H9 (cell line): ENCODE measurements around the gene YPEL5. TPM values are rescaled to one million over a fixed set of nuclear protein-coding genes. Genes with fewer than 3 reads are reported as not detected.

Experiments
- DNase-seq: peaks from one replicate; pipeline ENCODE4 v3.0.0-alpha.2; 2017
- H2AFZ ChIP-seq: one replicate; pipeline ENCODE4 v1.6.1; 2013; ENCODE audit warnings: mild to moderate bottlenecking, low read length, control low read depth, moderate library complexity
- H2AK5ac ChIP-seq: 2 replicates; pipeline ENCODE4 v1.6.1; 2013; ENCODE audit warnings: low read length, control low read depth, mixed read lengths; ENCODE audit not compliant: insufficient read length
- H2BK120ac ChIP-seq: one replicate; pipeline ENCODE4 v1.6.1; 2013; ENCODE audit warnings: low read depth, mild to moderate bottlenecking, low read length, control low read depth, inconsistent platforms; ENCODE audit not compliant: poor library complexity, severe bottlenecking
- H2BK12ac ChIP-seq: 2 replicates; pipeline ENCODE4 v1.6.1; 2013; ENCODE audit warnings: low read length, control low read depth, mixed read lengths, low read depth; ENCODE audit not compliant: insufficient read length
- H2BK15ac ChIP-seq: 2 replicates; pipeline ENCODE4 v1.6.1; 2013; ENCODE audit warnings: low read depth, low read length, control low read depth
- H2BK20ac ChIP-seq: one replicate; pipeline ENCODE4 v1.6.1; 2013; ENCODE audit warnings: low read depth, mild to moderate bottlenecking, low read length, control low read depth, inconsistent platforms; ENCODE audit not compliant: poor library complexity, severe bottlenecking
- H2BK5ac ChIP-seq: 2 replicates; pipeline ENCODE4 v1.6.1; 2013; ENCODE audit warnings: low read length, control low read depth, mixed read lengths; ENCODE audit not compliant: insufficient read length
- H3K14ac ChIP-seq: 2 replicates; pipeline ENCODE4 v1.6.1; 2013; ENCODE audit warnings: low read length, control low read depth; ENCODE audit not compliant: insufficient read depth
- H3K18ac ChIP-seq: 2 replicates; pipeline ENCODE4 v1.6.1; 2013; ENCODE audit warnings: low read depth, mild to moderate bottlenecking, mixed read lengths, low read length, control low read depth; ENCODE audit not compliant: insufficient read length
- H3K23ac ChIP-seq: 2 replicates; pipeline ENCODE4 v1.6.1; 2013; ENCODE audit warnings: low read length, control low read depth, mixed read lengths, low read depth; ENCODE audit not compliant: insufficient read length
- H3K23me2 ChIP-seq: 2 replicates; pipeline ENCODE4 v1.6.1; 2013; ENCODE audit warnings: low read depth, mild to moderate bottlenecking, mixed read lengths, low read length, control low read depth; ENCODE audit not compliant: insufficient read length, poor library complexity, severe bottlenecking
- H3K27ac ChIP-seq: 2 replicates; pipeline ENCODE4 v1.5.1; 2013; ENCODE audit warnings: low read length, control low read depth, mixed read lengths, low read depth; ENCODE audit not compliant: insufficient read length
- H3K27me3 ChIP-seq: 2 replicates; pipeline ENCODE4 v1.6.1; 2013; ENCODE audit warnings: low read length, control low read depth, inconsistent platforms; ENCODE audit not compliant: insufficient read depth
- H3K4ac ChIP-seq: 2 replicates; pipeline ENCODE4 v1.6.1; 2013; ENCODE audit warnings: low read depth, mild to moderate bottlenecking, control low read depth, inconsistent platforms, low read length, moderate library complexity
- H3K4me1 ChIP-seq: 2 replicates; pipeline ENCODE4 v1.6.1; 2013; ENCODE audit warnings: low read length, control low read depth, inconsistent platforms; ENCODE audit not compliant: insufficient read depth
- H3K4me2 ChIP-seq: 2 replicates; pipeline ENCODE4 v1.6.1; 2013; ENCODE audit warnings: low read length, control low read depth, mixed read lengths; ENCODE audit not compliant: insufficient read length, insufficient read depth
- H3K56ac ChIP-seq: 2 replicates; pipeline ENCODE4 v1.6.1; 2013; ENCODE audit warnings: low read depth, mild to moderate bottlenecking, mixed read lengths, low read length, control low read depth; ENCODE audit not compliant: insufficient read length
- H3K79me1 ChIP-seq: 2 replicates; pipeline ENCODE4 v1.6.1; 2013; ENCODE audit warnings: low read depth, mild to moderate bottlenecking, moderate library complexity, low read length, control low read depth, inconsistent platforms; ENCODE audit not compliant: insufficient read depth, poor library complexity, severe bottlenecking
- H3K79me2 ChIP-seq: 2 replicates; pipeline ENCODE4 v1.6.1; 2013; ENCODE audit warnings: low read length, control low read depth, inconsistent platforms; ENCODE audit not compliant: insufficient read depth
- H3K9ac ChIP-seq: 2 replicates; pipeline ENCODE4 v1.6.1; 2013; ENCODE audit warnings: low read length, control low read depth, mixed read lengths; ENCODE audit not compliant: insufficient read length; ENCODE audit errors: extremely low read depth
- H3K9me3 ChIP-seq: one replicate; pipeline ENCODE4 v1.6.1; 2013; ENCODE audit warnings: low read depth, low read length, inconsistent platforms; ENCODE audit not compliant: control insufficient read depth
- H3T11ph ChIP-seq: one replicate; pipeline ENCODE4 v1.6.1; 2013; ENCODE audit warnings: mild to moderate bottlenecking, low read length, control low read depth, inconsistent platforms
- H4K20me1 ChIP-seq: one replicate; pipeline ENCODE4 v1.6.1; 2013; ENCODE audit not compliant: control insufficient read depth, insufficient read length, insufficient read depth
- H4K5ac ChIP-seq: 2 replicates; pipeline ENCODE4 v1.6.1; 2013; ENCODE audit warnings: low read depth, mild to moderate bottlenecking, mixed read lengths, low read length, control low read depth; ENCODE audit not compliant: insufficient read length
- H4K8ac ChIP-seq: replicated peaks from 2 replicates; pipeline ENCODE4 v1.6.1; 2013; ENCODE audit warnings: low read length, control low read depth, mixed read lengths, low read depth; ENCODE audit not compliant: insufficient read length
- H4K91ac ChIP-seq: 2 replicates; pipeline ENCODE4 v1.6.1; 2013; ENCODE audit warnings: low read depth, mild to moderate bottlenecking, moderate library complexity, mixed read lengths, low read length, control low read depth; ENCODE audit not compliant: insufficient read length
- H3K27ac Mint-ChIP-seq, 3 experiments: 2 replicates in 2 of 3; 3 replicates in 1 of 3; pipeline ENCODE4 v1.8.0; 2020 to 2021; ENCODE audit warnings: mixed read lengths in 3 of 3, mild to moderate bottlenecking in 1 of 3, moderate library complexity in 1 of 3
- H3K27me3 Mint-ChIP-seq: 2 replicates; pipeline ENCODE4 v1.8.0; 2021; ENCODE audit warnings: low read depth, mild to moderate bottlenecking, moderate library complexity, mixed read lengths
- H3K36me3 Mint-ChIP-seq, 3 experiments: 2 replicates in 2 of 3; 3 replicates in 1 of 3; pipeline ENCODE4 v1.8.0; 2020 to 2021; ENCODE audit warnings: low read depth in 3 of 3, mixed read lengths in 3 of 3; ENCODE audit not compliant: insufficient read depth in 1 of 3
- H3K4me1 Mint-ChIP-seq, 2 experiments: 2 replicates each; pipeline ENCODE4 v1.8.0; 2020; ENCODE audit warnings: mixed read lengths in 2 of 2
- H3K4me3 Mint-ChIP-seq, 2 experiments: 2 replicates in 1 of 2; 3 replicates in 1 of 2; pipeline ENCODE4 v1.8.0; 2020 to 2021; ENCODE audit warnings: mild to moderate bottlenecking in 2 of 2, mixed read lengths in 2 of 2, moderate library complexity in 1 of 2
- H3K9me3 Mint-ChIP-seq, 2 experiments: 2 replicates in 1 of 2; 3 replicates in 1 of 2; pipeline ENCODE4 v1.8.0; 2020; ENCODE audit warnings: mild to moderate bottlenecking in 2 of 2, mixed read lengths in 2 of 2, moderate library complexity in 1 of 2
- CTCF ChIP-seq: fragments of 200-600 bp; sonication (generic); conservative IDR thresholded peaks from 3 replicates; pipeline ENCODE4 v1.8.0; 2021; ENCODE audit warnings: antibody characterized with exemption, mild to moderate bottlenecking
- WGBS: extraction: QIAGEN DNeasy Blood & Tissue Kit; methylation state at CpG from one replicate; pipeline ENCODE4 v1.1.7; 2013; ENCODE audit warnings: missing lambda C conversion rate, low lambda C conversion rate, mixed read lengths; ENCODE audit not compliant: insufficient read length; ENCODE audit errors: extremely low coverage; 5-methylcytosine and 5-hydroxymethylcytosine counted together
- total RNA-seq: library from RNA; stranded (reverse); gene quantifications from 2 replicates; pipeline ENCODE4 v1.2.1, GENCODE V29; 2021

The YPEL5 gene
- total RNA-seq, 1 experiment from 2014 or later, result 28.5 TPM

GRCh38 chr2:30177440-30177839 lies 30.6 kb downstream of the YPEL5 start:
- Histone ChIP-seq H2BK15ac (no peak overlapping the region), H4K5ac (no peak overlapping the region), H3K9ac (no peak overlapping the region), H2BK120ac (no peak overlapping the region), H3K4me1 (no peaks in the 10 kb centered on the region), H3K23ac (no peak overlapping the region), H2AFZ (no peak overlapping the region), H2BK5ac (no peak overlapping the region), H4K8ac (no peak overlapping the region), H3K23me2 (no peaks in the 10 kb centered on the region), H3K27me3 (no peaks in the 10 kb centered on the region; the same call in 1 of the 2 replicates), H3K27ac (no peak overlapping the region), H3K14ac (no peak overlapping the region), H3T11ph (no peak overlapping the region), H3K18ac (no peak overlapping the region), H2BK12ac (no peak overlapping the region), H3K4ac (no peak overlapping the region), H3K4me2 (no peak overlapping the region), H3K79me2 (no peaks in the 10 kb centered on the region), H2AK5ac (no peak overlapping the region), H3K79me1 (no peaks in the 10 kb centered on the region), H3K9me3 (no peaks in the 10 kb centered on the region), H4K20me1 (no peaks in the 10 kb centered on the region), H3K56ac (no peak overlapping the region), H2BK20ac (no peak overlapping the region), H4K91ac (no peak overlapping the region)
- Mint-ChIP-seq H3K4me1 (no peaks in the 10 kb centered on the region), H3K36me3 (no peaks in the 10 kb centered on the region), H3K9me3 (no peaks in the 10 kb centered on the region), H3K4me3 (no peak overlapping the region), H3K27ac (peak overlapping the region in 1 of 3 experiments; percentile 88; a peak in 1 of 7 replicates), H3K27me3 (peaks cover 6% of the 10 kb centered on the region)
- WGBS, result no CpG with 5 or more reads among the region's 3 CpGs
- no peak for TF ChIP-seq CTCF
- DNase-seq, result no peak
